CD4-positive, alpha-beta T cell treated with Interleukin-2 at 100 ng/mL for 4 hours (primary cell): ENCODE measurements around the gene SLC39A9.
A peak's percentile ranks its signal among the peaks of the same experiment; 100 is the strongest.

Experiments used
- DNase-seq: peaks from one replicate; pipeline ENCODE4 v3.0.0-alpha.2; 2020; ENCODE audit warnings: low spot score

Gene SLC39A9

DNA sequence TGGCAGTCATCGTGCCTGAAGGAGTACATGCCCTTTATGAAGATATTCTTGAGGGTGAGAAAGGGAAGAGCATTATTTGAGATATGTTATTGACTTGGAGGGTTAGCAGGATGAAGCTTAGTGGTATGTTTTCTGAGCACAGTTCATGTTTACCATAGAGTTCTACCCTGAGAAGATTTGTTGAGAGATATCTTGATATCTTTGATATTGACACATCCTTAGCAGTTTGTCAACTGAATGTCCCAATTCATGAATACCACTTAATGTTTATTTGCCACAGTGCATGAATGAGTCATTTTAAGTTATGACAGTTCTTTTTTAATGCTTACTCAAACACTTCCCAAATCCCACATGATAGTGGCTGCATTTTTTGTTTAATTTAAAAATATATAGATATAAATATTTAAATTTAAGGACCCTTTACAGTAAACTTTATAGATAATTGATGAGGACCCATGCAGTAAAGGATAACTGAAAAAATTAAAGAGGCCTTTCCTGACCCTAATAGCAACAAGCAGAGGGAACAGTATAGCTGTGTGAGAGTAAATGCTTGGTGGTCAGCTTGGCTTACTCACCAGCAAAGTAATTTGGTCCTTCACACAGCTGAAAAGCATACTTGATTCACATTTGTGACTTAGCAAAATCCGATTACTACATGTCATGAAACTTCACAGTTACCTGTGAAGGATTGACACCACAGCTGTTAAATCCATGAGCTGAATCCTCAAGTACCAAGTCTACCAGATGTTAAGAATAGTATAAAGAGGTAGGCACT, 25.8 kb downstream of the SLC39A9 start:
- DNase-seq: no peak

DNA sequence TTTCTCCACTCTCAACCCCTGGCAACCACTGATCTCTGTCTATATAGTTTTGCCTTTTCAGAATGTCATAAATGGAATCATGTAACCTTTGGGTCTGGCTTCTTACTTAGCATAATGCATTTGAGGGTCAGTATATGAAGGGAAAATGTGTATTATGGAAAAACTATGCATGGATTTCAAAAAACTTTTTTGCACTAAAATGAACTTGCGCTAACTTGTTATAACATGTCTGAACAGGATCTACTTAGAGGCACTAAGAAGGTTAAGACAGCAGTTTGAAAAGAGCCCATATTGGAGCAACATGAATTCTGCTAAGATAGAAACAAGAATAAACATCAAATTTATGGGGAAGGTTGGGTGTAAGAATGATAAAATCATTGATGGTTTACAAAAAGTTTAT, 29.1 kb downstream of the SLC39A9 start:
- DNase-seq: no peak

DNA sequence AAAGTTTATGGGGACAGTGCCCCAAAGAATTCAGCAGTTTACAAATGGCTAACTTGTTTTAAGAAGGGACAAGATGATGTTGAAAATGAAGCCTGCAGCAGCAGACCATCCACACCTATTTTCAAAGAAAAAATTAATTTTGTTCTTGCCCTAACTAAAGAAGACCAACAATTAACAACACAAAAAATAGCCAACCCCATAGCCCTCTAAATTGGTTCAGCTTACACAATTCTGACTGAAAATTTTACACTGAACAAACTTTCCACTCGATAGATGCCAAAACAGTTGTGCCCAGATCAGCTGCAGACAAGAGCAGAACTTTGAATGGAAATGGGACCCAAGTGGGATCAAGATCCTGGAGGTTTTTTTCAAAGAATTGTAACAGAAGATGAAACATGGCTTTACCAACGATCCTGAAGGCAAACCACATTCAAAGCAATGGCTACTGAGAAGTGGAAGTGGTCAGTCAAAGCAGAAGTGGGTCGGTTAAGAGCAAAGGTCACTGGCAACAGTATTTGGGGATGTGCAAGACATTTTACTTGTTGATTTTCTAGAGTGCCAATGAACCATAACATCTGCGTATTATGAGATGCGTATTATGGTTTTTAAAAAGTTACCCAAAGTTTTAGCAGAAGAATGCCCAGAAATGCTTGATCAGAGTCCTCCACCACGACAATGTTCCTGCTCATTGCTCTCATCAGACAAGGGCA, 30.0 kb downstream of the SLC39A9 start:
- no peak for DNase-seq

DNA sequence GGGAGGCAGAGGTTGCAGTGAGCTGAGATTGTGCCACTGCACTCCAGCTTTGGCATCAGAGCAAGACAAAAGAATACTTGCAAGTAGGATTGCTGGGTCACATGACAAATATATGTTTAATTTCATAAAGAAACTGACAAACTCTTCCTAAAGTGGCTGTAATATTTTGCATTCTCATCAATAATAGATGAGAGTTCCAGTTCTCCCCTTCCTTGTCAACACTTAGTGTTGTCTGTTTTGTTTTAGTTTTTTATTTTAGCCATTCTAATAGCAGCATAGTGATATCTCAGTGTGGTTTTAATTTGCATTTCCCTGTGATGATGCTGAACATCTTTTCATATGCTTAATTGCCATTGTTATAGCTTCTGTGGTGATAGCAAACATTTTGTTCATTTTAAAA, 31.2 kb downstream of the SLC39A9 start:
- DNase-seq: no peak

DNA sequence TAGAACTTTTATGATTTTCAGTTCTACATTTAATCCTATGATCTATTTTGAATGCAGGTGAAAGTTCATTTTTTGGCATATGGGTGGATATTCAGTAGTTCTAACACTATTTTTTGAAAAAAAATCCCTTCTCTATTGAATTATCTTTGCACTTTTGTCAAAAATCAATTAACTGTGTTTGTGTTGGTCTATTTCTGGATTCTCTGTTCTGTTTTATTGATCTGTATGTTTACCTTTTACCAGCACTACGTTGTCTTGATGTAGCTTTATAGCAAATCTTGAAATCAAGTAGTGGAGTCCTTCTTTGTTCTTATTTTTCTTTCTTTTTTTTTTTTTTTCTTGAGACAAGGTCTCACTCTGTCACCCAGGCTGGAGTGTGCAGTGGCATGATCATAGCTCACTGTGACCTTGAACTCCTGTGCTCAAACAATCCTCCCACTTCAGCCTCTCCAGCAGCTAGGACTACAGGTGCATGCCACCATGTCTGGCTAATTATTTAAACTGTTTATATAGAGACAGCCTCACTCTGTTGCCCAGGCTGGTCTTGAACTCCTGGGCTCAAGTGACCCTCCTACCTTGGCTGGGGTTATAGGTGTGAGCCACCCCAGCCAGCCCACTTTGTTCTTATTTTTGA, 31.9 kb downstream of the SLC39A9 start:
- no peak for DNase-seq

DNA sequence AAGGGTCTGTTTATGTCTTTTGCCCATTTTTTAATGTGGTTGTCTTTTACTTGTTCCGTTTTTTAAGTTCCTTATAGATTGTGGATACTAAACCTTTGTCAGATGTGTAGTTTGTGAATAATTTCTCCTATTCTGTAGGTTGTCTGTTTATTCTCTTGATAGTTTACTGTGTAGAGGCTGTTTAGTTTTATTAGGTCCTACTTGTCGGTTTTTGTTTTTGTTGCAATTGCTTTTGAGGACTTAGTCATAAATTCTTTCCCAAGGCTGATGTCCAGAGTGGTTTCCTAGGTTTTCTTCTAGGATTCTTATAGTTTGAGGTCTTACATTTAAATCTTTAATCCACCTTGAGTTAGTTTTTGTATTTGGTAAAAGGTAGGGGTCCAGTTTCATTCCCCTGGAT, 33.9 kb downstream of the SLC39A9 start:
- DNase-seq: no peak

DNA sequence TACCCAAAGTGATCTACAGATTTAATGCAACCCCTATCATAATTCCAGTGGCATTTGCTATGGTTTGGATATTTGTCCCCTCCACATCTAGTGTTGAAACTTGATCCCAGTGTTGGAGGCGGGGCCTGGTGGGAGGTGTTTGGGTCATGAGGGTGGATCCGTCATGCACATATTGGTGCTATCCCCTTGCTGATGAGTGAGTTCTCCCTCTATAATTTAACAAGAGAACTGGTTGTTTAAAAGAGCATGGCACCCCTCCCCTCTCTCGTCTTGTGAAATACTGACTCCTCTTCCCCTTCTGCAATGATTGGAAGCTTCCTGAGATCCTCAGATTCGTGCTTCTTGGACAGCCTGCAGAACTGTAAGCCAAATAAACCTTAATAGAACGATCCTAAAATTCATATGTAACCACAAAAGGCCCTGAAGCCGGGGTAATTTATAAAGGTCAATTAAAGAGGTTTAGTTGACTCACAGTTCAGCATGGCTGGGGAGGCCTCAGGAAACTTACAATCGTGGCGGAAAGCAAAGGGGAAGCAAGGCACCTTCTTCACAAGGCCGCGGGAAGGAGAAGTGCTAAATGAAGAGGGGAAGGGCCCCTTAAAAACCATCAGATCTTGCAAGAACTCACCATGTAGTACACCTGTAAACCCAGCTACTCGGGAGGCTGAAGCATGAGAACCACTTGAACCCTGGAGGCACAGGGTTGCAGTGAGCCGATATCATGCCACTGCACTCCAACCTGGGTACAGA, 41.2 kb downstream of the SLC39A9 start:
- no peak for DNase-seq

DNA sequence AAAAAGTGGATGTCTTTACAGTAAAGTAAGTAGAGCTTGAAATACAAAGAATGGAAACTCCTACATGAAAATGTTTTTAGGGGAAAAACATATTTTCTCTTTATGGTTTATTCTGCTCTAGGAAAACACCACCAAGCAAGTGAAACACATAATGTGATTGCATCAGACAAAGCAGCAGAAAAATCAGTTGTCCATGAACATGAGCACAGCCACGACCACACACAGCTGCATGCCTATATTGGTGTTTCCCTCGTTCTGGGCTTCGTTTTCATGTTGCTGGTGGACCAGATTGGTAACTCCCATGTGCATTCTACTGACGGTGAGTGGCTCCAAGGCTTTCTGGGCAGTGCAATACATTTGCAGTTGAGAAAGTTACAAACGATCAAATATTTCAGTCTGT, 43.5 kb downstream of the SLC39A9 start:
- no peak for DNase-seq

DNA sequence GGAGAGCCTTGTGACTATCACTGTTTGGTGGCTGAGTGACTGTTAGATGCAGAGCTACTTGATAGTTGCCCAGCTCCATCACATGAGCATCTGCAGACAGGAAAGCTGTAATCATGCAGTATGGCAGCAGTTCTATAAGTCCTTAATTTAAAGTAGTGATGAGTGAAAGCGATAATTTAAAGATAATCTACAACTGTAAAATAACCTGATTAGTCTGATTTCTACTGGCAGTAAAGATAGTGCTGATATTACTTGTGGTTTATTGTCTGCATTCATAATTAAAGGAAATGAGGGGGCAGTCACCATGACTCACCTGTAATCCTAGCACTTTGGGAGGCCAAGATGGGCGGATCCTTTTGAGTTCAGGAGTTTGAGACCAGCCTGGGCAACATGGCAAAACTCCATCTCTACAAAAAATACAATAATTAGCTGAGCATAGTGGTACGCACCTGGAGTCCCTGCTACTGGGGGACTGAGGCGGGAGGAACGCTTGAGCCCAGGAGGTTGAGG, 44.9 kb downstream of the SLC39A9 start:
- DNase-seq: no peak

DNA sequence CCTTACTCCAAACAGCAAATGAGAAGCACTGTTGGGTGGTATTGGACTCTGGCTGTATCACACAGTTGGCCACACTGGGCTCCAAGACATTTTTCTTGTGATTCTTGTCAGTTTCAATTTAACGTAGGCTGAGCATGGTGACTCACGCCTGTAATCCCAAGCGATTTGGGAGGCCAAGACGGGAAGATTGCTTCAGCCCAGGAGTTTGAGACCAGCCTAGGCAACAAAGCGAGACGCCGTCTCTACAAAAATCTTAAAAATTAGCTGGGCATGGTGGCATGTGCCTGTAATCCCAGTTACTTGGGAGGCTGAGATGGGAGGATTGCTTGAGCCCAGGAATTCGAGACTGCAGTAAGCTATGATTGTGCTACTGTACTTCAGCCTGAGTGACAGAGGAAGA, 50.7 kb downstream of the SLC39A9 start:
- DNase-seq: no peak

DNA sequence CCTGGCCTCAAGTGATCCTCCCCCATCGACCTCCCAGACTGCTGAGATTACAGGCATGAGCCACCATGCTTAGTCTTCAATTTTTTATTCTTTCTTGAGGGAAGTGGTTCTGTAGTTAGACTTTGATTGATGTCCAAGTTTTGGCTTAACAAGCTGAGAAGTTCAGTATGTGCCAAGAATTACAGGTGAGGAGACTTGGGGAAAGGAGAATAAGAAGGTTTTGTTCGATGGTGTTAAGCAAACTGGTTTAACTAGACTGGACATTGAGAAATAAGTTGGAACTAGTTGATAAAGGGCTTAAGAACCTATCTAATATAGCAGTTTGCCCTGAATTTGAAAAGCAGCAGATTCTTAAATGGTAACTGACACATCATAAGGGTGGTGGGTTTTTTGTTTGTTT, 53.4 kb downstream of the SLC39A9 start:
- no peak for DNase-seq

DNA sequence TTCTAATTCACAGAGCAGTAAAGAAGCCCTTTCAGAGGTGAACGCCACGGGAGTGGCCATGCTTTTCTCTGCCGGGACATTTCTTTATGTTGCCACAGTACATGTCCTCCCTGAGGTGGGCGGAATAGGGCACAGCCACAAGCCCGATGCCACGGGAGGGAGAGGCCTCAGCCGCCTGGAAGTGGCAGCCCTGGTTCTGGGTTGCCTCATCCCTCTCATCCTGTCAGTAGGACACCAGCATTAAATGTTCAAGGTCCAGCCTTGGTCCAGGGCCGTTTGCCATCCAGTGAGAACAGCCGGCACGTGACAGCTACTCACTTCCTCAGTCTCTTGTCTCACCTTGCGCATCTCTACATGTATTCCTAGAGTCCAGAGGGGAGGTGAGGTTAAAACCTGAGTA, 59.9 kb downstream of the SLC39A9 start:
- no peak for DNase-seq

DNA sequence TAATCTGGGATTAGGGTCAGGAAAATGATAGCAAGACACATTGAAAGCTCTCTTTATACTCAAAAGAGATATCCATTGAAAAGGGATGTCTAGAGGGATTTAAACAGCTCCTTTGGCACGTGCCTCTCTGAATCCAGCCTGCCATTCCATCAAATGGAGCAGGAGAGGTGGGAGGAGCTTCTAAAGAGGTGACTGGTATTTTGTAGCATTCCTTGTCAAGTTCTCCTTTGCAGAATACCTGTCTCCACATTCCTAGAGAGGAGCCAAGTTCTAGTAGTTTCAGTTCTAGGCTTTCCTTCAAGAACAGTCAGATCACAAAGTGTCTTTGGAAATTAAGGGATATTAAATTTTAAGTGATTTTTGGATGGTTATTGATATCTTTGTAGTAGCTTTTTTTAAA, 60.6 kb downstream of the SLC39A9 start:
- DNase-seq: no peak

DNA sequence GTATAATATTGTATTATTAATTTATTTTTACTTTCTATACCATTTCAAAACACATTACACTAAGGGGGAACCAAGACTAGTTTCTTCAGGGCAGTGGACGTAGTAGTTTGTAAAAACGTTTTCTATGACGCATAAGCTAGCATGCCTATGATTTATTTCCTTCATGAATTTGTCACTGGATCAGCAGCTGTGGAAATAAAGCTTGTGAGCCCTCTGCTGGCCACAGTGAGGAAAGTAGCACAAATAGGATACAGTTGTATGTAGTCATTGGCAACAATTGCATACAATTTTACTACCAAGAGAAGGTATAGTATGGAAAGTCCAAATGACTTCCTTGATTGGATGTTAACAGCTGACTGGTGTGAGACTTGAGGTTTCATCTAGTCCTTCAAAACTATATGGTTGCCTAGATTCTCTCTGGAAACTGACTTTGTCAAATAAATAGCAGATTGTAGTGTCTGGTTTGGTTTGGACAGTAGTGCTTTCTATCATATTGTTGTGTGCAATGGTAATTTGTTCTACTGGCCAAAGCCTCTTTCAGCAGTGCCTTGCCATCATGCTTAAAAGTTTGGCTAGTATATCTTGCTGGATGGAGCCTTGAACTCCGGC, 61.7 kb downstream of the SLC39A9 start:
- peak; percentile 58 for DNase-seq

DNA sequence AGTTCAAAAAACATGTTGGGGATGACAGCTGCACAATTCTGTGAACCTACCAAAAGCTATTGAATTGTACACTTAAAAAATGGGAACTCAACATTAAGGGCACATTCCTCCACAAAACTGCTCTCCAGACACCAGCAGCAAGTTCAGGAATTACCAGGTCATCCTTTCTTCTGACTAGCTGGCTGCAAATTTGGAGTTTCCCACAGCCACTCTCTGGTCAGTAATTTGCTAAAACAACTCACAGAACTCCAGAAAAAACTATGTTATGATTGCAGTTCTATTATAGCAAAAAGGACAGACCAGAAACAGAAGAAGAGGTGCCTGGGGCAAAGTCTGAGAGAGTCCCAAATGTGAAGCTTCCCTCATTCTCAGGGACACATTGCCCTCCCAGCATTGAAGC, 65.9 kb downstream of the SLC39A9 start:
- no peak for DNase-seq

DNA sequence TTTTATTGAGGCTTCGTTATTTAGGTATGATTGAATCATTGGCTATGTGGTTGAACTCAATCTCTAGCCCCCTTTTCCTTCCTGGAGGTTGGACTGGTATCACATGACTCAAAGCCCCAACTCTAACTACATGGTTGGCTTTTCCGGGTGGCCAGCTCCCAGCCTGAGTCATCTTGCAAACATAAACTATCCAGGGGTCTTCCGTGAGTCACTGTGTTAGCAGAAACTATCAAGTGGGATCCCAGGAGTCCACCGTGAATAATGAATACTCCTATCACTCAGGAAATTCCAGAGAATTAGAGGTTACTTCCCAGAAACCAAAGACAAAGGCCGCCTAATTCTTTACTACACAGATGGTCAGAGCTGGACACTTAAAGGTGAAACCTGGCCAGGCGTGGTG, 66.3 kb downstream of the SLC39A9 start:
- DNase-seq: no peak

DNA sequence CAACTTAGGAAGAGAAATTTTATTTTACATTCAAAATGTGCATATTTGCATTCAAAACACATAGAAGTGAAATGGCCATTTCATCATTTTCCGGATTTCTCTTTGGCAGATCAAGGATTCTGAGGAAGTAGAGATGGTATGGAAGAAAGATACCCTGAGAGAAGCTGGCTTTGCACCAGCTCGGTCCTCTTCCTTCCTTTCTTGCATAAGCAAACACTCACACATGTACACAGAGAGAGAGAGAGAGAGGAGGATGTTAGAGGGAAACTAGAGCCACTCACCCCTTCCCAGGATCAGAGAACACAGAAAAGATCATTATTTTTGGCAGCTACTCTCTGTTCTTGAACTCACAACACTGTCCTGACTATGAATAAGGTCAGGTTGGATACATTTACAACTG, 70.5 kb downstream of the SLC39A9 start:
- no peak for DNase-seq

DNA sequence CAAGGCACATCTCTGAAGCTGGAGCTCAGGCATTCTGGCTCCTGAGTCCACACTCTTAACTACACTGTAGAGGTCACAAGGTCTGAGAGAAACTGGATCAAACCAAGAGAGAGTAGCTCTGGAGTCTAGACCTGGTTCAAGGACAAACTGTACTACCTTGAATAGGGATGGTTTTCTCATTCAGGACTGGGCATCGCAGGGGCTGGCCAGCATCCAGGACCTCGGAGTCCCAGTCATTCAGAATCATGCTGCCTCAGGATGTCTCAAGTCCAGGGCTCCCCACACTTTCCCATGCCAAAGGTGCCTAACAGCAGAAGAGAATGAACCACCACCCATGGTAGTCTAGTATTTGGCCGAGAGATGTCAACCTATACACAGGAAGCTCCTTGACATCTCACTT, 72.9 kb downstream of the SLC39A9 start:
- no peak for DNase-seq

DNA sequence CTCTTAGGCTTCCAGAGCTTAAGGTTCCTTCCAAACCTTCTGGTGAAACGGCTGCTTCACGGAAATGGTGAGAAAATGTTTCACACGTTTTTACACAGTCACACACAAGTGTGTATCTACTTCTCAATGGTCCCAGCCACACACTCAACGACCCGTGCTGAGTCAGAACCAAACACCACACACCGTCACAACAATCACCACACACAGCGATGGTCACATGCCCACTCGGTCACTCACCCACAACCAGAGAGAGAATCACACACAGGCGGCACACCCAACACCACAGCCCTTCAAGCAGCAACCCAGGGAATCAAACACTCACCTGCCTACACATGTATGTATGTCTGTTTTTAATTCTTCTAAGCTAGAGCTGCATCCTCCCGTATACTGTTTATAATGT, 73.4 kb downstream of the SLC39A9 start:
- DNase-seq: no peak

DNA sequence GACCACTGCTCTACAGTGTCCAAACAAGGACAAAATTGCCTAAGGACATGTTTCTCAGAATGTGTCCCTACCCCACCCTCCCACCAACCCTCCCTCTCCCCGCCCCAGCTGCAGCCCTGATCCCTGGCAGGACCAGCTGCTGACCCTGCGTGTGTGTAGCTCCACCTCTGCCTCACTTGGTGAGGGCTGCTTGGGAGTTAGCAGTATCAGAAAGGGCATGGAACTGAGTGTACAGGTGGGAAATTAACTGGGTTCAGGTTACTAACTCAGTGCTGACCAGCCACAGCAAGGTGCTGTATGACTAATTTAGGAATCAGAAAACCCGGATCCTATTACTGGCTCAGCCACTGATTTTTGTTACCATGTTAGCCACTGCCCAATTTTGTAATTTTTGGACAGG, 74.8 kb downstream of the SLC39A9 start:
- DNase-seq: no peak

DNA sequence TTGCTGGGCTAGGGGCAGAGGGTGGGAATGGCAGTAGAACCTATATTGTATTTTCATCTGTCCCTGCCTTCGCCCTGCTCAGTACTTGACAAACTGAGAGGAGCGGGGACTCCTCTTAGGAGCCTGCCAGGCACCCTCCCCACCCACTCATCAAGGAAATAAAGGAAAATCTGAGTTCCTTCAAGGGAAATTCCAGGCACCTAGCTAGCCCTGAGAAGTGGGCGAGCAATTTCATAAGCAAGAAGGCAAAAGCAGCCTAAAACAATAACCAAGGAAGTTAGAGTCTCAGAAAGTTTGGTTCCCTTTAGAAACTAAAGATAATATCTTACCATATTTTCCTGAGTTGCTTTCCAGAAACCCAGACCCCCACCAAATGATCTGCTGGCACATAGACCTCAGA, 75.5 kb downstream of the SLC39A9 start:
- DNase-seq: no peak

DNA sequence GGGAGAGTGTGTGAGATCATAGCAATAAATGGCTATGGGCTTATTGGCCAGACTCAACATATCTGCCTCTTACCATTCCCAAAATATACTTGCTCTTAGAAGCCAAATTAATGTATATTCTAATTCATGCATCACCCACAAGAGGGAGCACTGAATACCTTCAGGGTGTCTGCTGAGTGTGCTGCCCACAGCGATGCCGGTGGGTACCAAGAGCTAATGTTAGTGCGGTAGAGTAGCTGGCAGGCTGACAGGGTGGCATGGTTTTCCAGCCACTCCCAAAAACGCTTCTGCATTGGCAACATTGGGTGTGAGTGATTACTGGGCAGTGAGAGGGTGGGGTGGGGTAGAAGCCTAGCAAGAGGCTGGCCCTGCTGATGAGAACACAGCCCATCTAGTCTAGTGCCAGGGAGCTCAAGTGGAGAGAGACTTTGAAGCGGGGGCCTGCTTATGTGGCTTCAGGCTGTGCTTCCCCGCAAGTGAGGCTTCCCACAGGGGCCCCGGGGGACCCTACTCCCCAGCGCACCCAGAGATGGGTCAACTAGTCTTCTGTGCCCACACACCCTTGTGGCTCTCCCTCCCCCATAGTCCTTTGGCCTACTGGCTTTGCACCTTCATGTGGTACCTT, 76.8 kb downstream of the SLC39A9 start:
- DNase-seq: no peak
